ENCODE data around the gene SUN1.
A peak's percentile ranks its signal among the peaks of the same experiment; 100 is the strongest.

- TF ChIP-seq CTCF (IDR thresholded peaks at IDR 0.05) (peak in 3 of 4 experiments; percentile 26 to 42 (median 33)), POLR2AphosphoS5 (IDR thresholded peaks at IDR 0.05) (no peak), POLR2A (IDR thresholded peaks at IDR 0.05) (no peak), EP300 (IDR thresholded peaks at IDR 0.05) (no peak)
Observed at GRCh38 chr7:818031-818699, 14.1 kb upstream of the SUN1 start.
